Heart left ventricle (tissue), 13 donors: ENCODE data around the gene A2ML1.
"Not testable (repeated sequence)": the region's sequence is repeated elsewhere in the genome, so short reads cannot be mapped to it uniquely, and the experiment has no call there.

Source experiments
- CTCF ChIP-seq, 12 donors: fragments of 200-600 bp; sonication (generic) in 4 of 12; IDR thresholded peaks; one replicate each; pipeline versions ENCODE4 v1.5.0 to v1.8.0; 2018 to 2022; ENCODE audit warnings: antibody characterized with exemption in 12 of 12, mild to moderate bottlenecking in 5 of 12
- POLR2A ChIP-seq, 2 donors: fragments of 450-650 bp; IDR thresholded peaks; one replicate each; pipeline ENCODE4 v1.6.1; 2017; ENCODE audit warnings: antibody characterized with exemption in 2 of 2, mild to moderate bottlenecking in 2 of 2, moderate library complexity in 2 of 2
- donor health status: ischemic (EF 13 %, LVEDD 7.1; RV severe dilation, severe dysfunction).
- donor health status: DM: no; HTN: yes; CAD: no.
- donor health status: DM: no; HTN: no; CAD: no.
- donor health status: ischemic (EF 25% LVEDD 6.9; RV normal size, moderate dysfunction).
- donor health status: ischemic (EF 25% LVEDD 5.7; RV mildly dilated, moderate dysfunction).
- donor health status: ischemic (EF 35%, LVEDD 5.7; RV mildly dilated, moderate dysfunction).
- donor health status: nonischemic (EF 11% LVEDD 7.7; RV severe dilation, severe dysfunction).
- donor health status: DM: yes; HTN: yes; CAD: no.
- donor health status: PGD.
- donor health status: ischemic (EF 29% LVEDD 5.4; RV normal size, mild dysfunction).
- donor health status: nonischemic (EF 23%, LVEDD 6.1; RV moderate dilation, normal function).

GRCh38 chr12:8902703-8903102, 80.3 kb downstream of the A2ML1 start:
- TF ChIP-seq CTCF, POLR2A (IDR thresholded peaks at IDR 0.05): not testable (repeated sequence)
